Endothelial cell of umbilical vein (primary cell): ENCODE data around the gene PPY. TPM values are rescaled to one million over a fixed set of nuclear protein-coding genes. Genes with fewer than 3 reads are reported as not detected.
"Not testable (repeated sequence)": the region's sequence is repeated elsewhere in the genome, so short reads cannot be mapped to it uniquely, and the experiment has no call there.

ENCODE experiments used
- BruUV-seq: library from RNA; stranded (reverse); fragments of 400-500 nt; replicated peaks from 2 replicates; lab custom pipeline; 2021; lab: Mats Ljungman, UMichigan
- CTCF ChIA-PET: fragments of 300-600, 350-600 bp; sonication (Branson Sonifier 250); formaldehyde crosslinking; loops from one replicate; lab custom pipeline; 2021; ENCODE audit warnings: antibody characterized with exemption, inconsistent platforms; lab: Charles Lee
- POLR2A ChIA-PET: fragments of 300-600, 350-600 bp; sonication (Branson Sonifier 250); formaldehyde crosslinking; loops from one replicate; lab custom pipeline; 2021; ENCODE audit warnings: antibody characterized with exemption, inconsistent platforms; lab: Charles Lee
- DNase-seq: peaks from one replicate; pipeline ENCODE4 v3.0.0-alpha.2; 2011; ENCODE audit warnings: low read depth, low spot score
- FAIRE-seq: peaks from 2 replicates; lab custom pipeline; 2011; peaks lifted over from hg19 to GRCh38; lab: Jason Lieb, UNC
- H2AFZ ChIP-seq: 2 replicates; pipeline ENCODE4 v1.6.0; 2012; ENCODE audit warnings: low read depth, low read length, control low read depth, inconsistent platforms
- H3K27ac ChIP-seq: 2 replicates; pipeline ENCODE4 v1.5.1; 2011; ENCODE audit warnings: low read depth, mild to moderate bottlenecking, control low read depth, low read length, moderate library complexity; ENCODE audit not compliant: insufficient read depth
- H3K27me3 ChIP-seq, 2 experiments: 2 replicates each; pipeline versions ENCODE4 v1.6.0 to v1.6.1; 2011; ENCODE audit warnings: low read length in 2 of 2, mixed read lengths in 1 of 2; ENCODE audit not compliant: control insufficient read depth in 2 of 2, insufficient read depth in 2 of 2
- H3K36me3 ChIP-seq, 2 experiments: 2 replicates in 1 of 2; 3 replicates in 1 of 2; pipeline ENCODE4 v1.5.1; 2011; ENCODE audit warnings: low read length in 2 of 2, mild to moderate bottlenecking in 1 of 2, moderate library complexity in 1 of 2; ENCODE audit not compliant: control insufficient read depth in 2 of 2, insufficient read depth in 2 of 2; ENCODE audit errors: extremely low read depth in 1 of 2
- H3K4me1 ChIP-seq: 3 replicates; pipeline ENCODE4 v1.5.1; 2011; ENCODE audit warnings: mild to moderate bottlenecking, low read length; ENCODE audit not compliant: control insufficient read depth, insufficient read depth; ENCODE audit errors: extremely low read depth
- H3K4me2 ChIP-seq: 2 replicates; pipeline ENCODE4 v1.6.1; 2011; ENCODE audit warnings: low read length, control low read depth, mixed read lengths; ENCODE audit not compliant: insufficient read depth
- H3K4me3 ChIP-seq, 3 experiments: fragments of 200-600 bp in 1 of 3; sonication (generic), shearing (Covaris generic) in 1 of 3; replicated peaks in 1 of 3; 2 replicates each; pipeline ENCODE4 v1.5.1; 2011 to 2016; ENCODE audit warnings: control low read depth in 3 of 3, low read length in 3 of 3, mild to moderate bottlenecking in 2 of 3, inconsistent platforms in 1 of 3, low read depth in 1 of 3, moderate library complexity in 1 of 3; ENCODE audit not compliant: insufficient read depth in 1 of 3
- H3K79me2 ChIP-seq: 2 replicates; pipeline ENCODE4 v1.6.0; 2012; ENCODE audit warnings: low read length, inconsistent platforms; ENCODE audit not compliant: control insufficient read depth, insufficient read depth
- H3K9ac ChIP-seq: replicated peaks from 2 replicates; pipeline ENCODE3; 2011; ENCODE audit warnings: low read length, control low read depth; ENCODE audit not compliant: insufficient read depth; ENCODE audit errors: extremely low read depth
- H3K9me1 ChIP-seq: replicated peaks from 3 replicates; pipeline ENCODE4 v1.6.0; 2011; ENCODE audit warnings: mild to moderate bottlenecking, low read length; ENCODE audit not compliant: control insufficient read depth, insufficient read depth; ENCODE audit errors: extremely low read depth
- H3K9me3 ChIP-seq: replicated peaks from 2 replicates; pipeline ENCODE4 v1.5.1; 2012; ENCODE audit warnings: low read length, inconsistent platforms; ENCODE audit not compliant: control insufficient read depth, insufficient read depth
- H4K20me1 ChIP-seq: replicated peaks from 2 replicates; pipeline ENCODE3; 2011; ENCODE audit warnings: mild to moderate bottlenecking, low read length; ENCODE audit not compliant: control insufficient read depth, insufficient read depth; ENCODE audit errors: extremely low read depth
- EZH2 ChIP-seq: IDR thresholded peaks from 2 replicates; pipeline ENCODE4 v1.6.1; 2012; ENCODE audit warnings: borderline replicate concordance, low read depth, mild to moderate bottlenecking, moderate library complexity, low read length, inconsistent platforms; ENCODE audit not compliant: severe bottlenecking
- FOS ChIP-seq: IDR thresholded peaks from 2 replicates; pipeline ENCODE4 v1.6.1; 2011; ENCODE audit warnings: mild to moderate bottlenecking, low read length, moderate library complexity, borderline replicate concordance; ENCODE audit not compliant: insufficient read depth
- GATA2 ChIP-seq: IDR thresholded peaks from 2 replicates; pipeline ENCODE4 v1.7.0; 2011; ENCODE audit warnings: low read depth, mild to moderate bottlenecking, moderate library complexity, mixed read lengths, low read length; ENCODE audit not compliant: insufficient read length, insufficient read depth
- JUN ChIP-seq: IDR thresholded peaks from 2 replicates; pipeline ENCODE4 v1.6.1; 2011; ENCODE audit warnings: borderline replicate concordance, low read depth; ENCODE audit not compliant: insufficient read length, insufficient read depth
- MYC ChIP-seq: IDR thresholded peaks from one replicate; pipeline ENCODE4 v1.6.1; 2011; ENCODE audit warnings: mild to moderate bottlenecking, low read depth, low read length
- POLR2A ChIP-seq: IDR thresholded peaks from 2 replicates; pipeline ENCODE4 v1.6.1; 2012; ENCODE audit warnings: low read depth, mild to moderate bottlenecking, control low read depth, low read length
- POLR2AphosphoS5 ChIP-seq: IDR thresholded peaks from 2 replicates; pipeline ENCODE4 v1.6.1; 2012; ENCODE audit warnings: low read depth, mild to moderate bottlenecking, control low read depth, low read length, moderate library complexity; ENCODE audit not compliant: insufficient read depth
- dilution Hi-C: fragments of 300-500 bp; cut with MboI; formaldehyde crosslinking; loops from one replicate; pipeline ENCODE4 v1.15.0; 2019; ENCODE audit warnings: low sequenced_read_pairs; ENCODE audit not compliant: extremely low pct_ligation_motif_present
- intact Hi-C: fragments of 100-400 bp; cut with micrococcal nuclease; formaldehyde crosslinking; loops from one replicate; pipeline ENCODE4 v1.10.0; 2022
- polyA plus RNA-seq, 4 experiments: library from polyadenylated mRNA; depleted of rRNA in 3 of 4; stranded (reverse) in 3 of 4; unstranded in 1 of 4; fragments of >200 nt; gene quantifications; 2 replicates each; pipeline versions ENCODE4 v1.2.1 to v1.2.3, GENCODE V29; 2011 to 2012; ENCODE audit warnings: missing spikeins in 1 of 4
- total RNA-seq: library from RNA; stranded (reverse); gene quantifications from 2 replicates; pipeline ENCODE4 v1.2.3, GENCODE V29; 2021
- TF ChIP-seq, protein P1 (sequence below), 2 donors: IDR thresholded peaks; 1 replicate in 1 of 2; 2 replicates in 1 of 2; pipeline ENCODE4 v1.5.1; 2011; ENCODE audit warnings: low read length in 2 of 2, mild to moderate bottlenecking in 2 of 2, moderate library complexity in 2 of 2, control low read depth in 1 of 2, inconsistent platforms in 1 of 2, low read depth in 1 of 2; ENCODE audit not compliant: insufficient read depth in 1 of 2; ENCODE audit errors: extremely low read depth in 1 of 2
- TF ChIP-seq, protein P2 (sequence below): IDR thresholded peaks from 2 replicates; pipeline ENCODE4 v1.6.1; 2011; ENCODE audit not compliant: insufficient read depth, insufficient read length

The PPY gene
- total and polyA plus RNA-seq, 2 donors (not counting 3 experiments of a cell fraction or from before 2014, with no cell fraction given), result not detected

DNA sequence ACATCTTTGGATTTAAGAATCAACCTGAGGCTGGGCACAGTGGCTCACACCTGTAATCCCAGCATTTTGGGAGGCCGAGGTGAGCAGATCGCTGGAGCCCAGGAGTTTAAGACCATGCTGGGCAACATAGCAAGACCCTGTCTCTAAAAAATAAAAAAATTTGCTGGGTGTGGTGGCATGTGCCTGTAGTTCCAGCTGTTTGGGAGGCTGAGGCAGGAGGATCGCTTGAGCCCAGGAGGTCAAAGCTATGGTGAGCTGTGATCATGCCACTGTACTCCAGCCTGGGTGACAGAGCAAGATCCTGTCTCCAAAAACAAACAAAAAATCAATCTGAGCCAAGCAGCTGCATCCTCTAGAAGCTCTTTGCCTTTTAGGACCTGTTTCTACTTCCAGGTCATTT, 2.8 kb downstream of the PPY start:
- H3K36me3 ChIP-seq, H3K27ac ChIP-seq, FAIRE-seq, H3K4me3 ChIP-seq, H3K9ac ChIP-seq, H3K4me2 ChIP-seq, H3K9me3 ChIP-seq, H3K27me3 ChIP-seq, H3K4me1 ChIP-seq, H3K79me2 ChIP-seq, POLR2A ChIA-PET, H2AFZ ChIP-seq, BruUV-seq, intact Hi-C loops, H4K20me1 ChIP-seq, DNase-seq, dilution Hi-C loops, H3K9me1 ChIP-seq: not testable (repeated sequence)
- CTCF ChIA-PET, result interaction anchor here (0.7 to 2.1 kb wide), 5 partner anchors 29 to 176 kb away, joined by 3 to 9 read pairs (median 4); no protein-coding TSS in a partner anchor

DNA sequence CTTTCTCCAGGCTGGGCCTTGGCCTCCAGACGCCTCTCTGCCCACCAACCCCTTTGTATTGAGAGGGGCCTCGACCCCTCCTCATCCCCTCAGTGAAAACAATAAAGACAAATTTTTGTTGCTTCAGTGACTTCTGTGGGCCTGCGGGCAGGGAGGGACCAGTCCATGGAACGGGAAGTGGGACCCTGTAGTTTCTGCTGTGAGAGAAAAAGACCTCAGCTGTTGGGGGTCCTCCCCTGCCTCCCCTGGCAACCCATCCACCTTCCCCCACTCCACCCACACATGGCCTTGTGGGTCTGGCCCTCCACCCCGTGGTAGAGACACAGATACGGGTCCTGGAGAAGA, 3.5 kb downstream of the PPY start:
- CTCF ChIA-PET, result interaction anchor here (1.3 to 1.7 kb wide), 2 partner anchors 29 to 55 kb away, joined by 6 to 9 read pairs; no protein-coding TSS in a partner anchor

More for the DNA sequence above, 3.5 kb downstream of the PPY start:
- Histone ChIP-seq H3K79me2 (no peaks in the 10 kb centered on the region), H3K27me3 (peaks cover 0 to 2% of the 10 kb centered on the region in 2 experiments), H3K4me1 (no peaks in the 10 kb centered on the region), H3K4me2 (no peak overlapping the region), H3K27ac (no peak overlapping the region), H3K9me1 (no peaks in the 10 kb centered on the region), H3K4me3 (no peak overlapping the region), H3K9me3 (no peaks in the 10 kb centered on the region), H3K36me3 (no peaks in the 10 kb centered on the region), H2AFZ (no peak overlapping the region), H4K20me1 (no peaks in the 10 kb centered on the region), H3K9ac (no peak overlapping the region)
- dilution Hi-C loops, result no loop called here
- FAIRE-seq (no peak), DNase-seq (no peak)
- no TSS peak for BruUV-seq
- POLR2A ChIA-PET, result no interaction called here
- TF ChIP-seq MYC, result no peak
- TF ChIP-seq, protein P1, sequence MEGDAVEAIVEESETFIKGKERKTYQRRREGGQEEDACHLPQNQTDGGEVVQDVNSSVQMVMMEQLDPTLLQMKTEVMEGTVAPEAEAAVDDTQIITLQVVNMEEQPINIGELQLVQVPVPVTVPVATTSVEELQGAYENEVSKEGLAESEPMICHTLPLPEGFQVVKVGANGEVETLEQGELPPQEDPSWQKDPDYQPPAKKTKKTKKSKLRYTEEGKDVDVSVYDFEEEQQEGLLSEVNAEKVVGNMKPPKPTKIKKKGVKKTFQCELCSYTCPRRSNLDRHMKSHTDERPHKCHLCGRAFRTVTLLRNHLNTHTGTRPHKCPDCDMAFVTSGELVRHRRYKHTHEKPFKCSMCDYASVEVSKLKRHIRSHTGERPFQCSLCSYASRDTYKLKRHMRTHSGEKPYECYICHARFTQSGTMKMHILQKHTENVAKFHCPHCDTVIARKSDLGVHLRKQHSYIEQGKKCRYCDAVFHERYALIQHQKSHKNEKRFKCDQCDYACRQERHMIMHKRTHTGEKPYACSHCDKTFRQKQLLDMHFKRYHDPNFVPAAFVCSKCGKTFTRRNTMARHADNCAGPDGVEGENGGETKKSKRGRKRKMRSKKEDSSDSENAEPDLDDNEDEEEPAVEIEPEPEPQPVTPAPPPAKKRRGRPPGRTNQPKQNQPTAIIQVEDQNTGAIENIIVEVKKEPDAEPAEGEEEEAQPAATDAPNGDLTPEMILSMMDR (IDR thresholded peaks at IDR 0.05; ENCODE audit: extremely low read depth in 1 of 2, insufficient read depth in 1 of 2, low read depth in 1 of 2, low read length in 2 of 2), result no peak
- TF ChIP-seq, protein P2, sequence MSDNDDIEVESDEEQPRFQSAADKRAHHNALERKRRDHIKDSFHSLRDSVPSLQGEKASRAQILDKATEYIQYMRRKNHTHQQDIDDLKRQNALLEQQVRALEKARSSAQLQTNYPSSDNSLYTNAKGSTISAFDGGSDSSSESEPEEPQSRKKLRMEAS, result no peak
- TF ChIP-seq FOS, result no peak
- TF ChIP-seq EZH2, result no peak
- TF ChIP-seq POLR2AphosphoS5, result no peak
- no peak for TF ChIP-seq JUN
- no peak for TF ChIP-seq GATA2
- no peak for TF ChIP-seq POLR2A
- intact Hi-C loops, result no loop called here
